GM21515 (cell line): ENCODE measurements around the gene ZNF443.
"Not testable (repeated sequence)": the region's sequence is repeated elsewhere in the genome, so short reads cannot be mapped to it uniquely, and the experiment has no call there.

Experiments used
- ATAC-seq: cut with Tn5 transposase; IDR thresholded peaks from one replicate; pipeline ENCODE4 v1.9.1; 2021; ENCODE audit not compliant: unreplicated experiment

Gene ZNF443

GRCh38 chr19:12440541-12441316 lies at the start of gene ZNF443:
Gene ZNF443, minus strand, starts transcription at chr19:12441021. Its CDS starts 107 bp downstream, at chr19:12440914.
- peak; percentile 94 for ATAC-seq

GRCh38 chr19:12486265-12486783 lies 45.5 kb upstream of the ZNF443 start:
- not testable (repeated sequence) for ATAC-seq

GRCh38 chr19:12485571-12485970 lies 44.8 kb upstream of the ZNF443 start:
- ATAC-seq: no peak

GRCh38 chr19:12485052-12485416 lies 44.2 kb upstream of the ZNF443 start:
- peak; percentile 25 for ATAC-seq

- peak; percentile 93 for ATAC-seq
Measured at GRCh38 chr19:12484371-12485051, 43.7 kb upstream of the ZNF443 start, which contains the start of gene ZNF709. Gene ZNF709, minus strand, starts transcription at chr19:12484816. Its CDS starts 159 bp downstream, at chr19:12484657.

GRCh38 chr19:12484011-12484370 lies 43.2 kb upstream of the ZNF443 start:
- no peak for ATAC-seq

GRCh38 chr19:12482509-12482886 lies 41.7 kb upstream of the ZNF443 start:
- no peak for ATAC-seq

- no peak for ATAC-seq
Measured at GRCh38 chr19:12481781-12482508, 41.1 kb upstream of the ZNF443 start.

GRCh38 chr19:12478234-12478941 lies 37.6 kb upstream of the ZNF443 start:
- ATAC-seq: no peak

GRCh38 chr19:12467651-12468050 lies 26.8 kb upstream of the ZNF443 start:
- ATAC-seq: not testable (repeated sequence)

GRCh38 chr19:12465211-12465610 lies 24.4 kb upstream of the ZNF443 start:
- no peak for ATAC-seq

GRCh38 chr19:12464769-12465168 lies 23.9 kb upstream of the ZNF443 start:
- ATAC-seq: no peak

GRCh38 chr19:12464139-12464538 lies 23.3 kb upstream of the ZNF443 start:
- ATAC-seq: not testable (repeated sequence)

- ATAC-seq: no peak
Measured at GRCh38 chr19:12453495-12453894, 12.7 kb upstream of the ZNF443 start.

- ATAC-seq: no peak
Measured at GRCh38 chr19:12450844-12451243, 10.0 kb upstream of the ZNF443 start.

GRCh38 chr19:12448808-12449207 lies 8.0 kb upstream of the ZNF443 start:
- no peak for ATAC-seq

- peak; percentile 22 for ATAC-seq
Measured at GRCh38 chr19:12439686-12440540, 908 bp downstream of the ZNF443 start.

GRCh38 chr19:12430726-12431299 lies 10.0 kb downstream of the ZNF443 start:
- not testable (repeated sequence) for ATAC-seq

GRCh38 chr19:12425888-12426274 lies 14.9 kb downstream of the ZNF443 start:
- ATAC-seq: no peak
